ENCODE data around the gene CLK1.
A peak's percentile ranks its signal among the peaks of the same experiment; 100 is the strongest.

CLK1 gene

GRCh38 chr2:200864176-200865034 is at the start of gene CLK1:
Gene CLK1 (minus strand): TSS chr2:200864658. CDS start chr2:200861862, 2,796 bp downstream.
- TF ChIP-seq GATA3 (IDR thresholded peaks at IDR 0.05; ENCODE audit: low read depth, low read length) = no peak
- TF ChIP-seq GATA2 (IDR thresholded peaks at IDR 0.05; ENCODE audit: low read depth, low read length) = no peak

DNA sequence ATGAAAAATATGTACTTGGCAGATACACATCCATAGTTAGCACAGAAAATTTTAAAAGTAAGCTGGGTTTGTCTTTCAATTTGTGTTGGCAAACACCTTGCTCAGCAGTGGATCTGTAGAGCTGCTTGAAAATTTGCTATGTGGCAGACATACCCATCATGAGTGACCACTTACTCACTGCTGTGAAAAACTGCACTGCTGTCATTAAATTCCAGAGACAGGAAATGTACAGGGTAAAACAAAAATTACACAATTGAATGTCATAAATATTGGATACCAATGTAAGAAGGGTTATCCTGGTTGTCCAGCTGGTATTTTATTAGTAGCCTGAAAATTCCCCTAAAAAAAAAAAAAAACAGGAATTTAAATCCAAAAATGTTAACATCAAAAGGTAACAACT is 49.2 kb upstream of the CLK1 start:
- TF ChIP-seq GATA3 (IDR thresholded peaks at IDR 0.05; ENCODE audit: low read depth, low read length) = no peak
- TF ChIP-seq GATA2 (IDR thresholded peaks at IDR 0.05; ENCODE audit: low read depth, low read length) = no peak

GRCh38 chr2:200909958-200910357 is 45.5 kb upstream of the CLK1 start:
- TF ChIP-seq GATA2 (IDR thresholded peaks at IDR 0.05; ENCODE audit: low read depth, low read length) (no peak), GATA3 (IDR thresholded peaks at IDR 0.05; ENCODE audit: low read depth, low read length) (no peak)

GRCh38 chr2:200905618-200906296 is 41.3 kb upstream of the CLK1 start:
- TF ChIP-seq GATA2 (IDR thresholded peaks at IDR 0.05; ENCODE audit: low read depth, low read length) = no peak
- TF ChIP-seq GATA3 (IDR thresholded peaks at IDR 0.05; ENCODE audit: low read depth, low read length) = no peak

DNA sequence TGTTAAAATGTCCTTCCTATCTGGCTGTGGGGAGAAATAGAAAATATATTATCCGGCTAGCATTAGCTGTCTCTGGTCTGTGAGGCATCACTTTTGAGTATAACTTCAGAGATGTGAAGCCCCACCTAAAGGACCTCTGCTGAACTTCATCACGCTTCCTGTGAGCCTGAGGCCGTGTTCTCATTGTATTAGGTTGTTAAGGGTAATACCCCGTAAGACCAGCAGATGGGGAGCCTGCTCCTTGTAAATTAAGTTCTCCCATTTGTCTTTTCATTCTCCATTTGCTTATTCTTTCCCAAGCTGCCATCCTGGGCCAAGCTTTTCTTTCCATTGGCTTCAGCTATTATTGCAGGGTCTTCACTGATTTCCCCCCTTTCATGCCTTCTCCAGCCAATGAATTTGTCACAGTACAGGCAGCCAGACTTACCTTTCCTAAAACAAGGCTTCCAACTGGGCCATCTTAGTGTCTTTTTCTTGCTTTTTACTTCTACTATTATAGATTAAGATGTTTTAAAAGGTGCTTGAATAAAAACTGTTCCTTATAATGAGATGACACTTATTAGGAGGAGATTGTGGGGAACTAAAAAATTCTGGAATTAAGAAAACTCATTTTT is 37.1 kb upstream of the CLK1 start:
- no peak for TF ChIP-seq GATA3 (IDR thresholded peaks at IDR 0.05; ENCODE audit: low read depth, low read length)
- TF ChIP-seq GATA2 (IDR thresholded peaks at IDR 0.05; ENCODE audit: low read depth, low read length) = no peak

GRCh38 chr2:200899482-200899881 is 35.0 kb upstream of the CLK1 start:
- TF ChIP-seq GATA3 (IDR thresholded peaks at IDR 0.05; ENCODE audit: low read depth, low read length) = no peak
- TF ChIP-seq GATA2 (IDR thresholded peaks at IDR 0.05; ENCODE audit: low read depth, low read length) = no peak

- peak; percentile 69; the same call in 1 of the 2 replicates for TF ChIP-seq GATA3 (IDR thresholded peaks at IDR 0.05; ENCODE audit: low read depth, low read length)
- TF ChIP-seq GATA2 (IDR thresholded peaks at IDR 0.05; ENCODE audit: low read depth, low read length) = peak; percentile 97
Measured at GRCh38 chr2:200888704-200889625, 24.5 kb upstream of the CLK1 start, which contains the start of the genes NIF3L1 and PPIL3. Gene NIF3L1 (plus strand): TSS chr2:200889371. CDS start chr2:200891944, 2,573 bp downstream. Gene PPIL3 (minus strand): TSS chr2:200889077. CDS start chr2:200887615, 1,462 bp downstream.

DNA sequence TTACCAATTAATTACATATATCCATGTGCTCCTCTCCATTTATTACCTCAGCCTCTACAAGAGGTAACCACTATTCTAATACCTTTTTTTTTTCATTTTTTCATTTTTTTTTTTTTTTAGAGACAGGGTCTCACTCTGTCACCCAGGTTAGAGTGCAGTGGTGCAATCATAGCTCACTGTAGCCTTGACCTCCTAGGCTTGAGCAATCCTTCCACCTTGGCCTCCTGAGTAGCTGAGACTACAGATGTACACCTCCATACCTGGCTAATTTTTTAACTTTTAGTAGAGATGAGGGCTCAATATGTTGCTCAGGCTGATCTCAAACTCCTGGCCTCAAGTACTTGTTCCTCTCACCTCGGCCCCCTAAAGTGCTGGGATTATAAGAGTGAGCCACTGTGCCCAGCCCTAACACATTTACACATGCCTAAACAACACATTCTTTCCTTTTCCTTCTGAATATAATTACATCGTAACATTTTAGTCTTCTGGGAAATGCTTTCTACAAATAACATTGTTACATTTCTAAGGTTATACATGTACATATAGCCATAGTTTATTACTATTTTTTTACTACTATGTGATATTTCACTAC is 13.9 kb upstream of the CLK1 start:
- TF ChIP-seq GATA3 (IDR thresholded peaks at IDR 0.05; ENCODE audit: low read depth, low read length) (no peak), GATA2 (IDR thresholded peaks at IDR 0.05; ENCODE audit: low read depth, low read length) (no peak)

DNA sequence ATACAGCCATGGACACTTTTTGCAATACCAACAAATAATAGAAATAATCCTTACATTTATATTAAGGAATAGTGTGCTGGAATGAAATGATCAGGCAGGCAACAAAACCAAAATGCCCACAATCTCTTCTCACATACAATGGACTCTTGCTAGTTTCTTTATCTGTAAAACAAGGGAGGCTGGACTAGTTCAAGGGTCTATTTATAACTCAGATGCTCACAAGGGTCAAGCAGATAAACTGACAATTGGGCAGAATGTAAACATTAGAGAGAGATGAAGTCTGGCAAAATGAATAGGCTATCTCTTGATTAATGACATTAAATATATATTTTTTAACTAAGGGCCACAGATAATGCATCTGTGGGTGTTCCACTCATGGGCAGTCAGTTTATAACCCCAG is 13.0 kb upstream of the CLK1 start:
- TF ChIP-seq GATA3 (IDR thresholded peaks at IDR 0.05; ENCODE audit: low read depth, low read length) (no peak), GATA2 (IDR thresholded peaks at IDR 0.05; ENCODE audit: low read depth, low read length) (no peak)

DNA sequence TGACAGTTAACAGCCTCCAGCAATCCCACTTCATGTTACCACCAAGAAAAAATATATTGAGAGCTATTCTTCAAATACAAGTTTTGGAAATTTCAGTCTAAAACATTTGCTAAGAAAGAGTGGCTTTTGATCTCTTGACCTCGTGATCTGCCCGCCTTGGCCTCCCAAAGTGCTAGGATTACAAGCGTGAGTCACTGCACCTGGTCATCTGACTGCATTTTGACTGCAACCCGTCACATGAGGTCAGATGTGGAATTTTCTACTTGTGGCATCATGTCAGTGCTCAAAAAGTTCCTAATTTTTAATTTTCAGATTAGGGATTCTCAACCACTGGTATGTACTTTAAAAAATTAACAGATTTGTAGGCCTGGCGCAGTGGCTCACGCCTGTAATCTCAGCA is 9.1 kb upstream of the CLK1 start:
- TF ChIP-seq GATA3 (IDR thresholded peaks at IDR 0.05; ENCODE audit: low read depth, low read length) = no peak
- no peak for TF ChIP-seq GATA2 (IDR thresholded peaks at IDR 0.05; ENCODE audit: low read depth, low read length)

- TF ChIP-seq GATA2 (IDR thresholded peaks at IDR 0.05; ENCODE audit: low read depth, low read length) (no peak), GATA3 (IDR thresholded peaks at IDR 0.05; ENCODE audit: low read depth, low read length) (no peak)
Measured at GRCh38 chr2:200871151-200871550, 6.7 kb upstream of the CLK1 start.

DNA sequence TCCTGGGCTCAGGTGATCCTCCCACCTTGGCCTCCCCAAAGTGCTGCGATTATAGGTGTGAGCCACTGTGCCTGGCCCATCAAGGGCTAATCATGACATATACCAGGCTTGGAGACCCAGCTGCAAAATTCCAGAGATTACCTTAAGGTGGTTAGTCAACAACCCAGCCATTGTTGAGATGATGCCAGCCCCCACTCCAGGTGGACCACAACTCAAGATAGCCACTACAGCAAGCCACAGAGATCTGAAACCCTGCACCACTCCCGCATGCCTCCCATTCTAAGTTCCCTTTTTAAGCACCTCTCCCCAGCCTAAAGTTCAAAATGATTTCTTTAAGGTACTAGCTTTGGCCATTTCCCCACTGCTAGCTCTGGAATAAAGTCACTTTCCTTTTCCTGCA is 4.6 kb upstream of the CLK1 start:
- no peak for TF ChIP-seq GATA2 (IDR thresholded peaks at IDR 0.05; ENCODE audit: low read depth, low read length)
- TF ChIP-seq GATA3 (IDR thresholded peaks at IDR 0.05; ENCODE audit: low read depth, low read length) = no peak

DNA sequence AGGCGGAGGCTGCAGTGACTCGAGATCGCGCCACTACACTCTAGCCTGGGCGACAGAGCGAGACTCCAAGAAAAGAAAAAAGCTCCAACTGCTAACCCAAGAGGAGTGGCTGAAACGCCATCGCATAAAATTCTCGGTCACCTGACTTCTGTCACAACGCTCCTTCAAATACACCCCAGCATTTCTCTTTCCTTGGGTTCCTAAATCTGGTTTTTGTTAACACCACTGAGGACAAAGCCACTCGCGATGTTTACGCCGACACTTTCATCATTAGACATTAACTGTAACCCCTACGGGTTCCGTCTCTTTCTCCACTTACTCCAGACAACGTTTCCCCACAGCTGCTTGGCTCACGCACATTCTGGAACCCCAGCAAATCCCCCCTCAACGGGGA is 679 bp downstream of the CLK1 start:
- no peak for TF ChIP-seq GATA2 (IDR thresholded peaks at IDR 0.05; ENCODE audit: low read depth, low read length)
